GM23248 (cell line): ENCODE data around the gene RNF39.

Experiments
- EZH2 ChIP-seq: fragments of 200-600 bp; sonication (generic); IDR thresholded peaks from 2 replicates; pipeline ENCODE4 v1.6.1; 2018; ENCODE audit warnings: antibody characterized with exemption, mild to moderate bottlenecking; ENCODE audit not compliant: insufficient read depth, poor library complexity, severe bottlenecking
- EZH2phosphoT487 ChIP-seq: fragments of 200-600 bp; sonication (generic); IDR thresholded peaks from 2 replicates; pipeline ENCODE4 v1.6.1; 2018; ENCODE audit warnings: antibody characterized with exemption, moderate library complexity, mild to moderate bottlenecking, low read depth; ENCODE audit not compliant: insufficient read depth

GRCh38 chr6:30113003-30113759 lies 37.6 kb upstream of the RNF39 start, which contains the start of gene TRIM31:
- TF ChIP-seq EZH2 (no peak), EZH2phosphoT487 (no peak)
